GM23248 (cell line): ENCODE measurements around the gene ACVR1. TPM values are rescaled to one million over a fixed set of nuclear protein-coding genes. Genes with fewer than 3 reads are reported as not detected.

Experiments
- DNase-seq: peaks from one replicate; pipeline ENCODE4 v3.0.0-alpha.2; 2015
- H2AFZ ChIP-seq: fragments of 200-600 bp; sonication (generic); 2 replicates; pipeline ENCODE4 v1.6.1; 2016; ENCODE audit warnings: antibody characterized with exemption
- H3F3A ChIP-seq: fragments of 200-600 bp; sonication (generic); 2 replicates; pipeline ENCODE4 v1.6.1; 2016; ENCODE audit warnings: mild to moderate bottlenecking, antibody characterized with exemption, mixed run types; ENCODE audit not compliant: insufficient read depth
- H3K27ac ChIP-seq: fragments of 200-600 bp; sonication (generic); 2 replicates; pipeline ENCODE4 v1.5.1; 2016; ENCODE audit warnings: mild to moderate bottlenecking
- H3K27me3 ChIP-seq: fragments of 200-600 bp; sonication (generic); replicated peaks from 2 replicates; pipeline ENCODE4 v1.6.1; 2016; ENCODE audit warnings: mild to moderate bottlenecking; ENCODE audit not compliant: insufficient read depth
- H3K36me3 ChIP-seq: fragments of 200-600 bp; sonication (generic); 2 replicates; pipeline ENCODE4 v1.6.1; 2016; ENCODE audit warnings: low read depth, mild to moderate bottlenecking
- H3K4me1 ChIP-seq: fragments of 200-600 bp; sonication (generic); 2 replicates; pipeline ENCODE4 v1.6.1; 2016; ENCODE audit warnings: mild to moderate bottlenecking; ENCODE audit not compliant: insufficient read depth
- H3K4me2 ChIP-seq: fragments of 200-600 bp; sonication (generic); one replicate; pipeline ENCODE4 v1.6.1; 2016; ENCODE audit warnings: mild to moderate bottlenecking; ENCODE audit not compliant: unreplicated experiment
- H3K4me3 ChIP-seq: fragments of 200-600 bp; sonication (generic); 2 replicates; pipeline ENCODE4 v1.5.1; 2016; ENCODE audit warnings: mild to moderate bottlenecking
- H3K79me2 ChIP-seq: fragments of 200-600 bp; sonication (generic); 2 replicates; pipeline ENCODE4 v1.6.1; 2016; ENCODE audit warnings: mild to moderate bottlenecking; ENCODE audit not compliant: insufficient read depth
- H3K9ac ChIP-seq: fragments of 200-600 bp; sonication (generic); 2 replicates; pipeline ENCODE4 v1.6.1; 2016; ENCODE audit warnings: mild to moderate bottlenecking
- H3K9me2 ChIP-seq: fragments of 200-600 bp; sonication (generic); 2 replicates; pipeline ENCODE4 v1.6.1; 2016; ENCODE audit warnings: mixed run types, mild to moderate bottlenecking, moderate library complexity; ENCODE audit not compliant: insufficient read depth
- H3K9me3 ChIP-seq: fragments of 200-600 bp; sonication (generic); one replicate; pipeline ENCODE4 v1.6.1; 2017; ENCODE audit warnings: low read depth
- H4K20me1 ChIP-seq: fragments of 200-600 bp; sonication (generic); 2 replicates; pipeline ENCODE4 v1.6.0; 2016; ENCODE audit not compliant: insufficient read depth
- EZH2 ChIP-seq: fragments of 200-600 bp; sonication (generic); IDR thresholded peaks from 2 replicates; pipeline ENCODE4 v1.6.1; 2018; ENCODE audit warnings: antibody characterized with exemption, mild to moderate bottlenecking; ENCODE audit not compliant: insufficient read depth, poor library complexity, severe bottlenecking
- EZH2phosphoT487 ChIP-seq: fragments of 200-600 bp; sonication (generic); IDR thresholded peaks from 2 replicates; pipeline ENCODE4 v1.6.1; 2018; ENCODE audit warnings: antibody characterized with exemption, moderate library complexity, mild to moderate bottlenecking, low read depth; ENCODE audit not compliant: insufficient read depth
- WGBS, 2 experiments: methylation state at CpG; one replicate each; pipeline ENCODE4 v1.1.6; 2015 to 2017; ENCODE audit warnings: low lambda C conversion rate in 2 of 2, low coverage in 1 of 2; ENCODE audit errors: missing lambda C conversion rate in 2 of 2; 5-methylcytosine and 5-hydroxymethylcytosine counted together
- in situ Hi-C: fragments of 300-500 bp; cut with MboI; formaldehyde crosslinking; loops from 2 replicates; pipeline ENCODE4 v1.15.0; 2020
- polyA plus RNA-seq: library from polyadenylated mRNA; unstranded; fragments of >200 nt; fragmentation: Nextera tagmentation; extraction: Ambion mirVana; gene quantifications from 2 replicates; pipeline ENCODE4 v1.2.1, GENCODE V29; 2016
- total RNA-seq: library from RNA; depleted of rRNA; stranded (reverse); fragments of >200 nt; shearing (Covaris generic); gene quantifications from 2 replicates; pipeline ENCODE4 v1.2.3, GENCODE V29; 2014

Gene ACVR1
- total and polyA plus RNA-seq, 2 experiments from 2014 or later: 16.2 to 31.3 TPM

DNA sequence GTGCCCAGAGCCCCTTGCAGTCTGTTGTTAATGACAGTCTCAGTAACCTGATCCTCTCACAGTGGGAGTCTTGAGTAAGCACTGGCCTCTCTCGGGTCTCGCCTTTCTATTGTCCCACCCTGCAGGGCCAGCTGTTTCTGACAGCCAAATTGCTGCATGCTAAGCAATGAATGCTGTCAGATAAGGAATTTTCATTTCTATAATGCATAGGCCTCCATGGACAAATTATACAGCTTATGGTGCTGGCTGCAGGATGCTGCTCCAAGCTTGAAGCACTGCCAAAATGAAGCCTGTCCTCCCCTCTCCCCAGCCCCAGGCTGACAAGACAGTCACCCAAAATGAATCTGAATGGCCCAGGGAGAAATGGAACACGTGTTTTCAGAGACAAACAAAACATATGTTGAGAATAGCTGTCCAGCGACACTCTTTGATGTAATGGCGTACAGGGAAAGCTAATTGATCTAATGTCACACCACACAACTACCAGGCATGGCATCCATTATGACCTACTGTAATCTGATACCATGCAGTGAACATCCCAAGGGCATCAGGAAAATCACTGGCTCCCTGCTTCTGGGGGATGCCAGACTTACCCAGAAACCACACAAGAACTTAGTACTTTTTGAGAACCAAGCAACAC lies 36.8 kb downstream of the ACVR1 start:
- peak overlapping the region; percentile 75; the same call in 1 of the 2 replicates for H3K9ac ChIP-seq
- H3K27me3 ChIP-seq: no peaks in the 10 kb centered on the region
- H3F3A ChIP-seq: peaks cover 23% of the 10 kb centered on the region; the same call in 1 of the 2 replicates
- no peaks in the 10 kb centered on the region for H4K20me1 ChIP-seq
- TF ChIP-seq EZH2 (no peak), EZH2phosphoT487 (no peak)
- no peaks in the 10 kb centered on the region for H3K9me2 ChIP-seq
- peak overlapping the region; percentile 9 for H3K4me2 ChIP-seq
- H2AFZ ChIP-seq: no peak overlapping the region
- 33 to 36% methylated on average over 5 of the region's 5 CpGs for WGBS, 2 experiments
- no peak overlapping the region for H3K4me3 ChIP-seq
- H3K4me1 ChIP-seq: peaks cover 40% of the 10 kb centered on the region
- peak; percentile 56 for DNase-seq
- H3K9me3 ChIP-seq: no peaks in the 10 kb centered on the region
- in situ Hi-C loops: no loop called here
- H3K79me2 ChIP-seq: peaks cover 89% of the 10 kb centered on the region
- peak overlapping the region; percentile 84 for H3K27ac ChIP-seq
- H3K36me3 ChIP-seq: no peaks in the 10 kb centered on the region

- DNase-seq: peak; percentile 80
- H3K4me2 ChIP-seq: peak overlapping the region; percentile 98
- H3K36me3 ChIP-seq: no peaks in the 10 kb centered on the region
- H3K9me2 ChIP-seq: no peaks in the 10 kb centered on the region
- no peaks in the 10 kb centered on the region for H3K27me3 ChIP-seq
- H2AFZ ChIP-seq: peak overlapping the region; percentile 78
- H3F3A ChIP-seq: peaks cover 22% of the 10 kb centered on the region; the same call in 1 of the 2 replicates
- WGBS, 2 experiments: 11 to 13% methylated on average over 4 of the region's 4 CpGs
- peaks cover 89% of the 10 kb centered on the region for H3K79me2 ChIP-seq
- TF ChIP-seq EZH2phosphoT487: no peak
- TF ChIP-seq EZH2: no peak
- H3K27ac ChIP-seq: peak overlapping the region; percentile 84
- in situ Hi-C loops: no loop called here
- no peaks in the 10 kb centered on the region for H4K20me1 ChIP-seq
- H3K9me3 ChIP-seq: no peaks in the 10 kb centered on the region
- H3K9ac ChIP-seq: peak overlapping the region; percentile 75
- H3K4me3 ChIP-seq: peak overlapping the region; percentile 72
- peaks cover 40% of the 10 kb centered on the region for H3K4me1 ChIP-seq
Measured at GRCh38 chr2:157838442-157839161, 37.5 kb downstream of the ACVR1 start.

DNA sequence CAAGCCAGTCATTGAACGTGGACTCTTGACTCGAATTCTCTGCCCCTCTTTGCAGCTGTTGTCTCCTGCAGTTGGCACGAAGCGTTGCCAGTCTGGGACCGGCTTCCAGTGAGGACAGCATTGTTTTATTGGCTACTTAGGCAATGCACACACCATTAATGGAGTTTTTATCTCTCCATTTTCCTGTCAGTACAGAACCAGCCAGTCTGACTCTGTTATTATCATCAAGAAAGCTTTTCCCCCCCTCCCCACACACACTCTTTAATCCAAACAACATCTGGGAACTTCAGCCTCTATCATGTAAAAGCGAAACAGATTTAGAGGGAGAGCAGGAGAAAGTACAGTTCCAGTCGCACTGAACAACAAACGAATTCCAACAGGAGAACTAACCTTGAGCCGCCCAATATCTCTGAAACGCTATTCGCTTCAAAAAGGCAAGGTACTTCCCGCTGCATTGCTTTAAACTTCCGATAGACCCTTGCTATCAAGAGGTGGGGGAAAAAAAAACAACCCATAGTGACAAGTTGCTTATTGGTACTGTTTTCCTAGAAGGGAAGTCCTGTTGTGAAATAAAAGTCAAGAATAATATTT lies 38.2 kb downstream of the ACVR1 start:
- Histone ChIP-seq H4K20me1 (no peaks in the 10 kb centered on the region), H3F3A (peaks cover 17% of the 10 kb centered on the region; the same call in 1 of the 2 replicates), H3K9ac (peak overlapping the region; percentile 75), H3K27me3 (no peaks in the 10 kb centered on the region), H3K9me2 (no peaks in the 10 kb centered on the region), H3K79me2 (peaks cover 89% of the 10 kb centered on the region), H3K4me1 (peaks cover 38% of the 10 kb centered on the region), H3K4me2 (peak overlapping the region; percentile 98), H3K36me3 (no peaks in the 10 kb centered on the region), H3K9me3 (no peaks in the 10 kb centered on the region), H2AFZ (peak overlapping the region; percentile 78), H3K4me3 (peak overlapping the region; percentile 72), H3K27ac (peak overlapping the region; percentile 84)
- in situ Hi-C loops: no loop called here
- TF ChIP-seq EZH2 (no peak), EZH2phosphoT487 (no peak)
- 6% methylated on average over 13 of the region's 13 CpGs for WGBS, 2 experiments
- peak; percentile 63 for DNase-seq

DNA sequence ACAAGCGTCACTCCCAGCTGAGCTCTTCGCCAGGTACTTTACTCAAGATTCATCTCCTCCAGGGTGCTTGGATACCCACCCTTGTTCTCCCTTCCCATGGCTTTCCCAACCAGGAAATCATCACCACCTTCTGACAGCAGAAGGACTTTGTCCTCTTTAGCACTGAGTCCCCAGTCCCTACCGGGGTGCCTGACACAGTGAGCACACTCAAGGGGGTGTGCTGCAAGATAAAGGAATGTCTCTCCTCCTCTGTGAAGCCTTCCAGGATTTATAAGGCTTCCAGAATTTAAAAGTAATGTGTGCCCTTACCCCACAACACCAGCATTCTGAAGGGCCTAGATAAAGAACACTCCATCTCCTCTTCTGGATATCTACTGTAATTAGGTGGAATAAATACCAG lies 39.6 kb downstream of the ACVR1 start:
- Histone ChIP-seq H3K27ac (no peak overlapping the region), H3K4me2 (no peak overlapping the region), H3K79me2 (peaks cover 89% of the 10 kb centered on the region), H2AFZ (no peak overlapping the region), H3K36me3 (no peaks in the 10 kb centered on the region), H3K27me3 (no peaks in the 10 kb centered on the region), H3K4me1 (peaks cover 34% of the 10 kb centered on the region), H3K9ac (no peak overlapping the region), H3K9me2 (no peaks in the 10 kb centered on the region), H3K9me3 (no peaks in the 10 kb centered on the region), H4K20me1 (no peaks in the 10 kb centered on the region), H3K4me3 (no peak overlapping the region), H3F3A (peaks cover 19% of the 10 kb centered on the region; the same call in 1 of the 2 replicates)
- 98 to 100% methylated on average over 3 of the region's 3 CpGs for WGBS, 2 experiments
- in situ Hi-C loops: no loop called here
- no peak for DNase-seq
- TF ChIP-seq EZH2: no peak
- TF ChIP-seq EZH2phosphoT487: no peak
